IgD-negative memory B cell (primary cell): ENCODE results near the gene MARCHF4. TPM values are rescaled to one million over a fixed set of nuclear protein-coding genes. Genes with fewer than 3 reads are reported as not detected.
A peak's percentile ranks its signal among the peaks of the same experiment; 100 is the strongest.

ENCODE experiments used
- H3K27ac Mint-ChIP-seq, 3 donors: one replicate each; pipeline ENCODE4 v1.8.0; 2020 to 2022; ENCODE audit warnings: mild to moderate bottlenecking in 3 of 3, mixed read lengths in 3 of 3, moderate library complexity in 1 of 3
- H3K27me3 Mint-ChIP-seq: one replicate; pipeline ENCODE4 v1.8.0; 2021; ENCODE audit warnings: mixed read lengths
- H3K36me3 Mint-ChIP-seq: one replicate; pipeline ENCODE4 v1.8.0; 2020; ENCODE audit warnings: mild to moderate bottlenecking, mixed read lengths
- H3K4me1 Mint-ChIP-seq, 3 donors: one replicate each; pipeline ENCODE4 v1.8.0; 2020 to 2022; ENCODE audit warnings: mixed read lengths in 3 of 3, mild to moderate bottlenecking in 1 of 3
- H3K4me3 Mint-ChIP-seq, 4 donors: one replicate each; pipeline ENCODE4 v1.8.0; 2020 to 2022; ENCODE audit warnings: mild to moderate bottlenecking in 4 of 4, mixed read lengths in 4 of 4, moderate library complexity in 3 of 4
- H3K9me3 Mint-ChIP-seq, 3 donors: one replicate each; pipeline ENCODE4 v1.8.0; 2020 to 2021; ENCODE audit warnings: mixed read lengths in 3 of 3, mild to moderate bottlenecking in 1 of 3
- polyA plus RNA-seq: library from polyadenylated mRNA; unstranded; fragments of 300-500 nt; fragmentation: Illumina TruSeq; gene quantifications from one replicate; pipeline ENCODE4 v1.2.3, GENCODE V29; 2021

The MARCHF4 gene
- not detected for polyA plus RNA-seq

GRCh38 chr2:216371721-216372702 is at the start of gene MARCHF4:
MARCHF4 (minus strand) TSS chr2:216372483; CDS start chr2:216370260, 2,223 bp downstream.
- Mint-ChIP-seq H3K36me3 (no peaks in the 10 kb centered on the region), H3K4me1 (peaks cover 0 to 5% (median 3%) of the 10 kb centered on the region in 3 donors), H3K9me3 (peaks cover 0 to 3% (median 0%) of the 10 kb centered on the region in 3 donors), H3K4me3 (no peak within 1 kb of the TSS), H3K27ac (peak within 1 kb of the TSS in 1 of 3 donors; percentile 21), H3K27me3 (peaks cover 52% of the 10 kb centered on the region)

GRCh38 chr2:216420367-216421101 is 48.3 kb upstream of the MARCHF4 start:
- peaks cover 12 to 18% (median 15%) of the 10 kb centered on the region in 3 donors for H3K4me1 Mint-ChIP-seq
- H3K27me3 Mint-ChIP-seq, result no peaks in the 10 kb centered on the region
- H3K9me3 Mint-ChIP-seq, result peaks cover 0 to 6% (median 3%) of the 10 kb centered on the region in 3 donors
- no peak overlapping the region for H3K27ac Mint-ChIP-seq
- no peak overlapping the region for H3K4me3 Mint-ChIP-seq
- H3K36me3 Mint-ChIP-seq, result peaks cover 28% of the 10 kb centered on the region

- peak overlapping the region in 1 of 3 donors; percentile 62 for H3K27ac Mint-ChIP-seq
- no peak overlapping the region for H3K4me3 Mint-ChIP-seq
- no peaks in the 10 kb centered on the region for H3K9me3 Mint-ChIP-seq
- peaks cover 16% of the 10 kb centered on the region for H3K36me3 Mint-ChIP-seq
- H3K4me1 Mint-ChIP-seq, result peaks cover 12 to 18% (median 15%) of the 10 kb centered on the region in 3 donors
- no peaks in the 10 kb centered on the region for H3K27me3 Mint-ChIP-seq
These were observed 46.7 kb upstream of the MARCHF4 start for GRCh38 chr2:216418981-216419380.

- H3K4me1 Mint-ChIP-seq, result peaks cover 17 to 21% (median 21%) of the 10 kb centered on the region in 3 donors
- H3K27ac Mint-ChIP-seq, result peak overlapping the region in 1 of 3 donors; percentile 86
- no peak overlapping the region for H3K4me3 Mint-ChIP-seq
- no peaks in the 10 kb centered on the region for H3K9me3 Mint-ChIP-seq
- H3K27me3 Mint-ChIP-seq, result no peaks in the 10 kb centered on the region
- peaks cover 2% of the 10 kb centered on the region for H3K36me3 Mint-ChIP-seq
These were observed 44.5 kb upstream of the MARCHF4 start for GRCh38 chr2:216416571-216417307.

GRCh38 chr2:216415541-216415940 is 43.3 kb upstream of the MARCHF4 start:
- peak overlapping the region in 1 of 4 donors; percentile 25 for H3K4me3 Mint-ChIP-seq
- H3K27ac Mint-ChIP-seq, result no peak overlapping the region
- no peaks in the 10 kb centered on the region for H3K9me3 Mint-ChIP-seq
- H3K36me3 Mint-ChIP-seq, result peaks cover 2% of the 10 kb centered on the region
- H3K4me1 Mint-ChIP-seq, result peaks cover 20 to 26% (median 21%) of the 10 kb centered on the region in 3 donors
- H3K27me3 Mint-ChIP-seq, result no peaks in the 10 kb centered on the region

GRCh38 chr2:216414772-216415319 is 42.6 kb upstream of the MARCHF4 start:
- Mint-ChIP-seq H3K27ac (no peak overlapping the region), H3K27me3 (no peaks in the 10 kb centered on the region), H3K4me1 (peaks cover 16 to 26% (median 19%) of the 10 kb centered on the region in 3 donors), H3K9me3 (no peaks in the 10 kb centered on the region), H3K36me3 (peaks cover 2% of the 10 kb centered on the region), H3K4me3 (peak overlapping the region in 1 of 4 donors; percentile 42)

- Mint-ChIP-seq H3K27me3 (no peaks in the 10 kb centered on the region), H3K4me1 (peaks cover 16 to 26% (median 18%) of the 10 kb centered on the region in 3 donors), H3K27ac (peak overlapping the region in 1 of 3 donors; percentile 3), H3K36me3 (no peaks in the 10 kb centered on the region), H3K4me3 (peak overlapping the region in 3 of 4 donors; percentile 34 to 92 (median 79)), H3K9me3 (no peaks in the 10 kb centered on the region)
These were observed 41.6 kb upstream of the MARCHF4 start for GRCh38 chr2:216413882-216414281.

GRCh38 chr2:216412022-216412999 is 40.0 kb upstream of the MARCHF4 start, which contains the start of gene SMARCAL1:
SMARCAL1 (plus strand) TSS chr2:216412484; CDS start chr2:216414705, 2,221 bp downstream.
- peaks cover 4% of the 10 kb centered on the region for H3K27me3 Mint-ChIP-seq
- H3K36me3 Mint-ChIP-seq, result no peaks in the 10 kb centered on the region
- H3K4me3 Mint-ChIP-seq, result peak within 1 kb of the TSS; percentile 92 to 100 (median 98)
- H3K4me1 Mint-ChIP-seq, result peaks cover 9 to 20% (median 10%) of the 10 kb centered on the region in 3 donors
- H3K27ac Mint-ChIP-seq, result peak within 1 kb of the TSS; percentile 46 to 99 (median 96)
- no peaks in the 10 kb centered on the region for H3K9me3 Mint-ChIP-seq

GRCh38 chr2:216410550-216410949 is 38.3 kb upstream of the MARCHF4 start:
- H3K36me3 Mint-ChIP-seq, result no peaks in the 10 kb centered on the region
- H3K4me3 Mint-ChIP-seq, result peak overlapping the region in 1 of 4 donors; percentile 13
- H3K4me1 Mint-ChIP-seq, result peaks cover 2 to 14% (median 9%) of the 10 kb centered on the region in 3 donors
- peaks cover 6% of the 10 kb centered on the region for H3K27me3 Mint-ChIP-seq
- H3K27ac Mint-ChIP-seq, result no peak overlapping the region
- H3K9me3 Mint-ChIP-seq, result no peaks in the 10 kb centered on the region

- peak overlapping the region in 1 of 4 donors; percentile 16 for H3K4me3 Mint-ChIP-seq
- no peaks in the 10 kb centered on the region for H3K36me3 Mint-ChIP-seq
- H3K4me1 Mint-ChIP-seq, result peaks cover 2 to 14% (median 9%) of the 10 kb centered on the region in 3 donors
- no peaks in the 10 kb centered on the region for H3K9me3 Mint-ChIP-seq
- peaks cover 8% of the 10 kb centered on the region for H3K27me3 Mint-ChIP-seq
- no peak overlapping the region for H3K27ac Mint-ChIP-seq
These were observed 36.4 kb upstream of the MARCHF4 start for GRCh38 chr2:216408426-216409290.

- H3K27me3 Mint-ChIP-seq, result peaks cover 8% of the 10 kb centered on the region
- no peak overlapping the region for H3K4me3 Mint-ChIP-seq
- H3K4me1 Mint-ChIP-seq, result peaks cover 0 to 6% (median 4%) of the 10 kb centered on the region in 3 donors
- no peaks in the 10 kb centered on the region for H3K9me3 Mint-ChIP-seq
- no peaks in the 10 kb centered on the region for H3K36me3 Mint-ChIP-seq
- no peak overlapping the region for H3K27ac Mint-ChIP-seq
These were observed 34.5 kb upstream of the MARCHF4 start for GRCh38 chr2:216406826-216407225.

- Mint-ChIP-seq H3K36me3 (no peaks in the 10 kb centered on the region), H3K4me1 (peaks cover 0 to 2% (median 0%) of the 10 kb centered on the region in 3 donors), H3K27me3 (peaks cover 8% of the 10 kb centered on the region), H3K27ac (no peak overlapping the region), H3K4me3 (no peak overlapping the region), H3K9me3 (peaks cover 0 to 2% (median 0%) of the 10 kb centered on the region in 3 donors)
These were observed 33.3 kb upstream of the MARCHF4 start for GRCh38 chr2:216405588-216405987.
